Peyer's patch (tissue), 4 donors: Measurements from ENCODE around the gene PLCXD1.

Experiments
- CTCF ChIP-seq, 6 experiments: fragments of 450-650 bp in 4 of 6; fragments of 200-600 bp in 2 of 6; sonication (generic) in 1 of 6; IDR thresholded peaks; one replicate each; pipeline ENCODE4 v1.5.1; 2017 to 2019; ENCODE audit warnings: antibody characterized with exemption in 6 of 6, mild to moderate bottlenecking in 3 of 6, moderate library complexity in 1 of 6
- POLR2A ChIP-seq, 2 donors: fragments of 450-650 bp; IDR thresholded peaks; one replicate each; pipeline ENCODE4 v1.5.1; 2017; ENCODE audit warnings: antibody characterized with exemption in 2 of 2, mild to moderate bottlenecking in 2 of 2, moderate library complexity in 2 of 2

- TF ChIP-seq POLR2A (IDR thresholded peaks at IDR 0.05) (no peak), CTCF (IDR thresholded peaks at IDR 0.05) (no peak)
Measured at GRCh38 chrX:351736-352135, 70.6 kb downstream of the PLCXD1 start.
